Lower lobe of right lung (tissue), 2 donors: ENCODE measurements around the gene MTX3. TPM values are rescaled to one million over a fixed set of nuclear protein-coding genes. Genes with fewer than 3 reads are reported as not detected.

Source experiments
- ATAC-seq, 2 donors: fragments of 200-7000 bp; cut with Tn5 transposase; one replicate each; pipeline ENCODE4 v1.9.1; 2020 to 2022; ENCODE audit warnings: mild to moderate bottlenecking in 2 of 2, moderate library complexity in 2 of 2
- DNase-seq: peaks from one replicate; pipeline ENCODE4 v3.0.0-alpha.2; 2020
- H3K27ac ChIP-seq: fragments of 200-600 bp; one replicate; pipeline ENCODE4 v1.8.0; 2022
- H3K27me3 ChIP-seq: fragments of 200-600 bp; one replicate; pipeline ENCODE4 v1.8.0; 2022; ENCODE audit warnings: low read depth
- H3K36me3 ChIP-seq: fragments of 200-600 bp; one replicate; pipeline ENCODE4 v1.8.0; 2022; ENCODE audit warnings: mild to moderate bottlenecking
- H3K4me1 ChIP-seq: fragments of 200-600 bp; one replicate; pipeline ENCODE4 v1.8.0; 2022
- H3K4me3 ChIP-seq: fragments of 200-600 bp; one replicate; pipeline ENCODE4 v1.8.0; 2022; ENCODE audit warnings: mild to moderate bottlenecking
- H3K9me3 ChIP-seq: fragments of 200-600 bp; one replicate; pipeline ENCODE4 v1.8.0; 2022
- CTCF ChIP-seq: fragments of 200-600 bp; IDR thresholded peaks from one replicate; pipeline ENCODE4 v1.8.0; 2022; ENCODE audit warnings: antibody characterized with exemption, mild to moderate bottlenecking
- intact Hi-C: fragments of 100-400 bp; cut with DNase I; formaldehyde crosslinking; loops from one replicate; pipeline ENCODE4 v1.11.0; 2022
- total RNA-seq: library from RNA; stranded (reverse); fragmentation: NEBNext Ultra II Directional; extraction: Animal tissue kit (Norgen Biotek cat#: 25700); gene quantifications from one replicate; pipeline ENCODE4 v1.2.1, GENCODE V29; 2021
- donor health status: DM: no; HTN: yes; CAD: no; lungs with severe emphysema.

MTX3 gene
- total RNA-seq, 1 donor from 2014 or later = 13.5 TPM

- no peak overlapping the region for H3K27ac ChIP-seq
- intact Hi-C loops = no loop called here
- no peak overlapping the region for H3K4me3 ChIP-seq
- no peaks in the 10 kb centered on the region for H3K4me1 ChIP-seq
- ATAC-seq (no peak), DNase-seq (no peak)
- no peaks in the 10 kb centered on the region for H3K36me3 ChIP-seq
- H3K9me3 ChIP-seq = no peaks in the 10 kb centered on the region
- H3K27me3 ChIP-seq = no peaks in the 10 kb centered on the region
- TF ChIP-seq CTCF = no peak
Observed at GRCh38 chr5:80025069-80025468, 34.0 kb upstream of the MTX3 start.

- Histone ChIP-seq H3K4me1 (no peaks in the 10 kb centered on the region), H3K4me3 (no peak overlapping the region), H3K36me3 (no peaks in the 10 kb centered on the region), H3K27ac (no peak overlapping the region), H3K9me3 (no peaks in the 10 kb centered on the region), H3K27me3 (no peaks in the 10 kb centered on the region)
- ATAC-seq (no peak), DNase-seq (no peak)
- intact Hi-C loops = no loop called here
- no peak for TF ChIP-seq CTCF
Observed at GRCh38 chr5:80010754-80011392, 19.8 kb upstream of the MTX3 start.

GRCh38 chr5:80008995-80009765, 18.1 kb upstream of the MTX3 start:
- no peak overlapping the region for H3K27ac ChIP-seq
- no peaks in the 10 kb centered on the region for H3K36me3 ChIP-seq
- no peak for TF ChIP-seq CTCF
- intact Hi-C loops = no loop called here
- H3K4me1 ChIP-seq = no peaks in the 10 kb centered on the region
- DNase-seq (no peak), ATAC-seq (no peak)
- H3K27me3 ChIP-seq = no peaks in the 10 kb centered on the region
- no peak overlapping the region for H3K4me3 ChIP-seq
- no peaks in the 10 kb centered on the region for H3K9me3 ChIP-seq

- Histone ChIP-seq H3K9me3 (no peaks in the 10 kb centered on the region), H3K36me3 (no peaks in the 10 kb centered on the region), H3K27ac (no peak overlapping the region), H3K4me3 (no peak overlapping the region), H3K4me1 (no peaks in the 10 kb centered on the region), H3K27me3 (no peaks in the 10 kb centered on the region)
- intact Hi-C loops = no loop called here
- DNase-seq (no peak), ATAC-seq (no peak)
- TF ChIP-seq CTCF = no peak
Observed at GRCh38 chr5:80002677-80003076, 11.6 kb upstream of the MTX3 start.

GRCh38 chr5:79999722-80000121, 8.7 kb upstream of the MTX3 start:
- intact Hi-C loops = no loop called here
- no peaks in the 10 kb centered on the region for H3K27me3 ChIP-seq
- no peaks in the 10 kb centered on the region for H3K9me3 ChIP-seq
- TF ChIP-seq CTCF = no peak
- H3K4me1 ChIP-seq = no peaks in the 10 kb centered on the region
- no peak overlapping the region for H3K27ac ChIP-seq
- ATAC-seq (no peak), DNase-seq (no peak)
- no peaks in the 10 kb centered on the region for H3K36me3 ChIP-seq
- no peak overlapping the region for H3K4me3 ChIP-seq
